Epithelial cell of proximal tubule (primary cell): ENCODE results near the gene SEC16A. TPM values are rescaled to one million over a fixed set of nuclear protein-coding genes. Genes with fewer than 3 reads are reported as not detected.

Experiments
- DNase-seq: peaks from one replicate; pipeline ENCODE4 v3.0.0-alpha.2; 2011; ENCODE audit warnings: low read depth
- H3K4me3 ChIP-seq: 2 replicates; pipeline ENCODE4 v1.5.1; 2011; ENCODE audit warnings: low read depth, mild to moderate bottlenecking, low read length
- CTCF ChIP-seq: conservative IDR thresholded peaks from 2 replicates; pipeline ENCODE4 v1.5.1; 2012; ENCODE audit warnings: low read depth, mild to moderate bottlenecking, low read length
- total RNA-seq: library from RNA; depleted of rRNA; stranded (reverse); fragments of >200 nt; gene quantifications from 2 replicates; pipeline ENCODE4 v1.2.3, GENCODE V29; 2015

SEC16A gene
- total RNA-seq, 1 donor from 2014 or later, result 41.7 TPM

- no peak for TF ChIP-seq CTCF
- peak overlapping the region; percentile 64 for H3K4me3 ChIP-seq
- no peak for DNase-seq
These were observed 1.6 kb upstream of the SEC16A start for GRCh38 chr9:136484153-136485048.

GRCh38 chr9:136483589-136484152 lies 831 bp upstream of the SEC16A start:
- DNase-seq, result no peak
- H3K4me3 ChIP-seq, result peak overlapping the region; percentile 64
- no peak for TF ChIP-seq CTCF

- no peak for TF ChIP-seq CTCF
These were observed 621 bp downstream of the SEC16A start for GRCh38 chr9:136482046-136482792.

GRCh38 chr9:136481558-136481957 lies 1.3 kb downstream of the SEC16A start:
- no peak for TF ChIP-seq CTCF
- peak overlapping the region; percentile 71 for H3K4me3 ChIP-seq

More at GRCh38 chr9:136482046-136482792, 621 bp downstream of the SEC16A start:
- no peak for DNase-seq
- peak overlapping the region; percentile 71 for H3K4me3 ChIP-seq

GRCh38 chr9:136476369-136477150 lies 6.3 kb downstream of the SEC16A start:
- TF ChIP-seq CTCF, result no peak
- no peak for DNase-seq
- H3K4me3 ChIP-seq, result no peak overlapping the region

More at GRCh38 chr9:136481558-136481957, 1.3 kb downstream of the SEC16A start:
- no peak for DNase-seq
